Measurements from ENCODE around the gene NOB1. TPM values are rescaled to one million over a fixed set of nuclear protein-coding genes. Genes with fewer than 3 reads are reported as not detected.
A peak's percentile ranks its signal among the peaks of the same experiment; 100 is the strongest.
"Not testable (repeated sequence)": the region's sequence is repeated elsewhere in the genome, so short reads cannot be mapped to it uniquely, and the experiment has no call there.

Gene NOB1
- total RNA-seq, 1 donor from 2014 or later, result 19.2 TPM

DNA sequence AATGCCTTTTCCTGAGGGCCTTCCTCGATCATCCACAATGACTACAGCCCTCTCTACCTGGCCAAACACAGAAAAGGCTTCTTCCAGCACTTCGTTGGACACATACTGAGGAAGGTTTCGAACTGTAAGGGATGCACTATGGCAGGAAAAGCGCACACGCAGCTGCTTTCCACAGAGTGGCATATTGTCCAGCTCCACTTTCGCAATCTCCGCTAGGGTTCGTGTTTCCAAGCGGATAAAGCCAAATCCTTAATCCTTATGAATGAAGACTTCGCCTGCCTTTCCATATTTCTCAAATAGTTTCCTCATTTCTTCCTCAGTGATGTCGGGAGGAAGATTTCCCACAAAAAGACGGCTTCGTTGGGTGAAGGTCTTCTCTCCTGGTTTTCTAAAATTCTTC lies 2.6 kb upstream of the NOB1 start:
- not testable (repeated sequence) for DNase-seq

DNA sequence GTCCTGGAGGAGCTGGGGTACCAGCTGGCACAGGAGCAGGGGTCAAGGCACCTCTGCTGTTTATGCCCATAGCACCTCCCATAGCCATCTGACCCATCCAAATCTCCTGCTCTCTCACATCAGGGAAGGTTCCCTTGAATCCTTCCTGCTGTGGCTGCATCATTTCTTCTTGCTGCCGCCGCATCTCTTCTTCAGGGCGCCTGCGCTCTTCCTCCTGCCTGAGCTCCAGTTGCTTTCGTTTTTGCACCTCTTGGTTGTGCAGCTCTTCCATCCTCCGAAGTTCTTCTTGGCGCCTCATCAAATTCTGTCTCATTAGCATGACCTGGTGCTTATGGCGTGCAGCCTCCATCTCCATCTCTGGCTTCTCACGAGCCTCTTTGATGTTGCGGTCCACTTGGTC lies 2.0 kb upstream of the NOB1 start:
- DNase-seq, result no peak

DNA sequence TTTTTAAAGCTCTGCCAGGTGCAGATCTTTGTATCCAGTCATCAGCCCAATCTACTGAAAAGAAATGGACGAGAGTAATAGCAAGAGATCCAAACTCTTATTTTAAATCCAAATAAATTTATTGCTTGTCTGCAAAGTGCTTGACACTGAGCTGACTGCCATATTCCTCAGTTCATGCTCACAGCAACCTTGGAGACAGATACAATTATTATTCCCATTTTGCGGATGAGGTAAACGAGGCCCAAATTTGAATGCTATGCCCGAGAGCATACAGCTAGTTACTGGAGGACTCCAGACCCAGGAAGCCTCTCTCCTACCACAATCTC lies 620 bp downstream of the NOB1 start:
- no peak for DNase-seq

DNA sequence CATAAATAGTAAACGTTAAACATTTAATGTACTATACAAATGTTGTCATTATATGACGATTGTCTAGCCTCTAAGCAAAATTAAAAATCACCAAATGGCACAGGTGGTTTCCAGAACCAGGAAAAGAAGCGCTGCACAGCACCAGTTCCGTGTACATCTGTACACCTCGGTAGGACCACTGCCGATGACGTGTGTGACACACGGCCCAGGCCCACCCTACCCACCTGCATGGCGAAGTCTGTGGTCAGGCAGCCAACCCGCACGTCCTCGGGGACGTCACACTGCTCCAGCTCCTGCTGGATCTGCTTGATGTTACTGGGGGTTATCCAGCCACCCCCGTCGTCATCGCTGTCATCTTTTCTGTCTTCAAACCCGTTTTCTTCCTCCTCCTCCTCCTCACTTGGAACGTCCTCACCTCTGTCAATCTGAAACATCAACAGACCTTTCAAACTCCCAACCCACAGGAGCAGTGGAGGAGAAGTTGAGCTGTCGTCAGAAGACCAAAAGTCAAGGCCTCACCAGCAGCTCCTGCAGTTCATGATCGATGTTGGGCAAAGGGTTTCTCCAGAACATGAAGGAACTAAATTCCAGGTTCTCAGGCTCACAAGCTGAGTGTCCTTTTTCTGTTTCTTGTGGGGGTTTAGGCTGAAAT lies 5.9 kb downstream of the NOB1 start:
- no peak for DNase-seq

DNA sequence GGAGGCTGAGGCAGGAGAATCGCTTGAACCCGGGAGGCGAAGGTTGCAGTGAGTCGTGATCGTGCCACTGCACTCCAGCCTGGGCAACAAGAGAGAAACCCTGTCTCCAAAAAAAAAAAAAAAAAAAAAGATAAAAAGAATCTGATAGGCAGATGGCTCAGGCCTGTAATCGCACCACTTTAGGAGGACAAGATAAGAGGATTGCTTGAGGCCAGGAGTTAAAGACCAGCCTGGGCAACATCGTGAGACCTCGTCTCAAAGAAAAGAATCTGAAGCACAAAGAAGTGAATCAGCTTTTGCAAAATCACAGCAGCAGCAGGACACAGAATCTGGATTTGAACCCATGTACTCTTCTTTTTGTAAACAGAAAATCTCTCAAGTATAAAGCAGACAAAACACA lies 7.6 kb downstream of the NOB1 start:
- DNase-seq, result no peak

DNA sequence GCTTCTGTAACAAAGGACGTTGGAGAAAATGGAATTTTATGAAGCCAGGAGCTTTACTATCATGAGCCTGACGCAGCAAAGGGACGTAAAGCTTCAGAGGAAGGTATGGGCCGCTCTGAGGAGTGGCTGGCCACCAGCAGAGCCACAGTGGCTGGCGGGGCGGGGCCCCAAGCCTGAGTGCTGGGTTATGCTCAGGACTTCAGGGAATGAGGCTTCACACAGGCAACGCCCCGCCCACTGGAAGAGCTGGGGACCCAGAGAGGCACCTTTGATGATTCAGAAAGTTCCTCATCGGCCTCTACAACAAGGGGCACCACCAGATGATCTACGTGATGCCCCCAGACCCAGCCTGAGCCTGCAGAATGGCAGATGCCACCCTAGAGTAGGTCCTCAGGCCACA lies 8.8 kb downstream of the NOB1 start:
- DNase-seq, result no peak

DNA sequence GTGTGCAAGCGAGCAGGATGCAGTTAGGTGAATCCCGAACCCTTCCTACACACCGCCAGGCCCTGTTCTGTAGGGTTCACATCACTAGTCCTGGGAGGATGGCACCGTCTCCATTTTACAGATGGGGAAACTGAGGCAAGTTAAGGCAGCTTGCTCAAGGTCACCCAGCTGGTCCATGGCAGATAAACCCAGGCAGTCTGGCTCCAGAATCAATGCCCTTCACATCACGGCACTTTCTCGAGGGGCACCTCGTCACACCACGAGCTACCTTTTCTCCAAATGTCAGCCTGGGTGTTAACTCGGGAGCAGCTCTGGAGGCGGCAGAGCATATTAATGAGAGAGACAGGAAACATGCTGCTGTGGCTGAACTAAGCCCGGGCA lies 9.5 kb downstream of the NOB1 start:
- no peak for DNase-seq

DNA sequence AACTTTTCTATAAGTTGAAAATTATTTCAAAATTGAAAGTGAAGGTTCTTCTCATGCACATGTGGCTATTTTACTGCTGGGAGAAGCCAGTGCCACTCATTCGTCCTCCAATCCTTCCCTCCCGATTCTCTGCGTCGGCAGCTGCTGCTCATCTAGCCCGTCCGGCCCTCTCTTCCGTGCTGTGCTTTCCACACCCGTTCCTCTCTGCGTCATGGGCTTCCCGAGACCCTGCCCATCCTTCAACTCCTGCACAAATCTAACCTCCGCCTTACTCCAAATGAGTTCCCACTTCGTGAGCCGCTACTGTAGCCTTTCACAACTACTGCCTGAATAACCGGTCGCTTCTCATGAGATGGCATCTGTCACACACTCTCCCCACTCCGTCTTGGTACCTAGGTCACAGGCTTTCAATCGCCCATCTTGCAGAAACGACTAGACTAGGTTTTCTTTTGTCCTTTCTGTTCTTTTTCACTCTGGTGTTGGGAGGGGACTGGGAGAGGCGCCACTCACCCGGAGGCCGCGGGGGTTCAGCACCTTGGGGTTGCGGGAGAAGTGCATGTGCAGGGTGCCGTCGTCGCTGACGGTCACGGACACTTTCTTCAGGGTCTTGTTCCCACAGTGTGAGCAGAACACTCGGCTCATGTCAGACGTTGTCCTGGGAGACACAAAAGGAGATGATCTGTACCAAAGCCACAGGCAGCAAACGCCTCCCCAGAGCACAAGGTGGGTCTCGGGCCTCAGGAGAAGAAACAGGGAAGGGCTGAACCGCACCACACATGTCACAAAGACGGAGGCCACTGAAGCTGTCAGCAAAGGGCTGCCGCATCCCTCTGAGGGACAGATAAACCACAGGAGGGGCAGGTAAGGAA lies 10.1 kb downstream of the NOB1 start:
- DNase-seq, result no peak

DNA sequence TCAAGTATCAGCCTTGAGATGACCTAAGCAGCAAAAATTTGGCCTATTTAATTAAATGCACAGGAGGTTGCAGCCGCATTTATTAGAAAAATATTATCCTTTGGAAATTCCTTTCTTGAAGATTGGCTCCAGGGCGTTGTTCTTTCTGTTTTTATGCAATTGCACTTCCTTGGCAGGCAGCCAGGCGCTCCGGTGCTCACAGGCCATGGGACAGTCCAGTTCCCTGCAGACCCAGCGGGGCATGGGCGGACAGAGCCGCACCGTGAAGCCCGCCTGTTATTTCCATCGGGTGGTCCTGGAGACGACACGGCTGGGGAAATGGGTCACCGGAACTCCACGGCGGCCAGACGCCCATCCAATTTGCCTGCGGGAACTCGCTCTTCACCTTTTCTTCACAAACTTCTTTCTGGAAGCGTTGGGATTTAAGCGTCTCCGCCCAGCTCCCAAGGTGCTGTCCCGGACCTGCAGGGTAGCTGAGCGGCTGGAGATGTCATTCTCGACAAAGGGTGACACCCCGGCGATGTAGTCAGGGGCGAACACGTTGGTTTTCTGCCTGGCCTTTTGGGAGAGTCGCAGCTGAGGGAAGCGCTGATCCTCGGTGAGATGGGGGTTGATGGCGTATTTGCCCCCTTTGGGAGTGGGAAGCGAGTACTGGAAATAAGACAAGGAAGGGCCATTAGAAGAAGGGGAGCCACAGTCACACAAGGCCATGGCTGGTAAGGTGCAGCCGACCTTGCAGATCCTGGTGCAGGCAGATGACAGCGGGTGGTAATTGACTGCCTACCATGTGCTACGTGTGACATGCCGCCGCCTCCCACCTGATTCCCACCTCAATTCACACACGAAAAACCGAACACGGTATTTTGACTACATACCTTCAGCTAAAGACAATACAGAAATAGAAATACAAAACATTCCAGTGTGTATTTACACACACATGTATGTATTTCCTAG lies 12.5 kb downstream of the NOB1 start:
- DNase-seq, result peak; percentile 11

DNA sequence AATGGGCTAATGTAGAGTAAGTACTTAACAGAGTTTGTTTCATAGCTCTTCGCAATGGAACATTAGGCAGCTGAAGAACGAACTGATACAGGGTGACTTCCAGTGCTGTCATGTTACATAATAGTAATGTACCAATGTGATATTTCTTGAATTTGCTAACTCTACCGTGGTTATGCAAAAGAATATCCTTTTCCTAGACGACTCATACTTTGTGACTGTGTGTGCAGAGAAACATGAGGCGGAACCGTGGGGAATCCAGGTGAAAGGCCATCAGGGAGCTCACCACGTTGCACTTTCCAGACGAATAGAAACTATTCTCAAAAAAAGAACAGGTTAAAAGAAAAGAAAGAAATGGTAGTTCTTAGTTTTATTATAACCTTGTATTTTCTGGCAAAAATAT lies 13.2 kb downstream of the NOB1 start:
- no peak for DNase-seq

DNA sequence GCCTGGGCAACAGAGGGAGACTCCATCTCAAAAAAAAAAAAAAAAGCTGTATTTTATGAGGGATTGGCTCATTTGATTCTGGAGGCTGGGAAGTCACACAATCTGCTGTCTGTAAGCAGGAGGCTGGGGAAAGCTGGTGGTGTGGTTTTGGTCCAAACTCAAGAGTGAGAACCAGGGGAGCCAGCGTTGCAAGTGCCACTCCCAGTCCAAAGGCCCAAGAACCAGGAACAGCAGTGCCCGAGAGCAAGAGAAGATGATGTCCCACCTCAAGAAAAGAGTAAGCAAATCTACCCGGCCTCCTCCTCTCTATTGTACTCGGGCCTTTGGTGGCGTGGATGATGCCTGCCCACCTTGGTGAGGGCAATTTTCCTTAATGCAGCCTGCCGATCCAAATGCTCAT lies 22.6 kb downstream of the NOB1 start:
- DNase-seq, result no peak

DNA sequence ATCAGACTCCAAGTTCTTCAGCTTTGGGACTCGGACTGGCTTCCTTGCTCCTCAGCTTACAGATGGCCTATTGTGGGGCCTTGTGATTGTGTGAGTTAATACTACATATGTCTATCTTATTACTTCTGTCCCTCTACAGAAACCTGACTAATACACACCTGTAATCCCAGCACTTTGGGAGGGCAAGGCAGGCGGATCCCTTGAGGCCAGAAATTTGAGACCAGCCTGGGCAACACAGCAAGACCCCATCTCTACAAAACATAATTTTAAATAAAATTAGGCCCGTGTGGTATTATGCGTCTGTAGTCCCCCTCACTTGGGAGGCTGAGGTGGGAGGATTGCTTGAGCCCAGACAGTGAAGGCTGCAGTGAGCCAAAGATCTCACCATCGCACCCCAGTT lies 23.4 kb downstream of the NOB1 start:
- DNase-seq, result not testable (repeated sequence)

DNA sequence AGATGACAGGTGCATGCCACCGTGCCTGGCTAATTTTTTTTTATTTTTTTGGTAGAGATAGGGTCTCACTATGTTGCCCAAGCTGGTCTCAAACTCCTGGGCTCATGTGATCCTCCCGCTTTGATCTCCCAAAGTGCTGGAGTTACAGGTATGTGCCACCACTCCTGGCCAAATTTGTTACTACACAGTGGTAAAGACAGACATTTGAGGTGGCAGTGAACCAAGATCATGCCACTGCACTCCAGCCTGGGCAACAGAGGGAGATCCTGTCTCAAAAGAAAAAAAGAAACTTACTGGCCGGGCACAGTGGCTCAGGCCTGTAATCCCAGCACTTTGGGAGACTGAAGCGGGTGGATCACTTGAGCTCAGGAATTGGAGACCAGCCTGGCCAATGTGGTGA lies 25.7 kb downstream of the NOB1 start:
- DNase-seq, result not testable (repeated sequence)

DNA sequence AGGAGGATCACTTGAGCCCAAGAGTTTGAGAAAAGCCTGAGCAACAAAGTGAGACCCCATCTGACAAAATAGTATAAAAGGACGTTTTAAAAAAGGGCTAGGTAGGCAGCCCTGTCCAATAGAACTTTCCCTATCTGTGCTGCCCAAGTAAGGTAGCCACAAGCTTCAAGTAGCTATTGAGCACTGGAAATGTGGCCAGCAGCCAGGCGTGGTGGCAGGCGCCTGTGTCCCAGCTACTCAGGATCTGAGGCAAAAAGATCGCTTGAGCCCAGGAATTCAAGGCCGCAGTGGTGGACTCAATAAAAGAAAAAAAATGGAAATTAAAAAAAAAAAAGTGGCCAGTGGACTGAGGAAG lies 26.8 kb downstream of the NOB1 start:
- DNase-seq, result no peak

DNA sequence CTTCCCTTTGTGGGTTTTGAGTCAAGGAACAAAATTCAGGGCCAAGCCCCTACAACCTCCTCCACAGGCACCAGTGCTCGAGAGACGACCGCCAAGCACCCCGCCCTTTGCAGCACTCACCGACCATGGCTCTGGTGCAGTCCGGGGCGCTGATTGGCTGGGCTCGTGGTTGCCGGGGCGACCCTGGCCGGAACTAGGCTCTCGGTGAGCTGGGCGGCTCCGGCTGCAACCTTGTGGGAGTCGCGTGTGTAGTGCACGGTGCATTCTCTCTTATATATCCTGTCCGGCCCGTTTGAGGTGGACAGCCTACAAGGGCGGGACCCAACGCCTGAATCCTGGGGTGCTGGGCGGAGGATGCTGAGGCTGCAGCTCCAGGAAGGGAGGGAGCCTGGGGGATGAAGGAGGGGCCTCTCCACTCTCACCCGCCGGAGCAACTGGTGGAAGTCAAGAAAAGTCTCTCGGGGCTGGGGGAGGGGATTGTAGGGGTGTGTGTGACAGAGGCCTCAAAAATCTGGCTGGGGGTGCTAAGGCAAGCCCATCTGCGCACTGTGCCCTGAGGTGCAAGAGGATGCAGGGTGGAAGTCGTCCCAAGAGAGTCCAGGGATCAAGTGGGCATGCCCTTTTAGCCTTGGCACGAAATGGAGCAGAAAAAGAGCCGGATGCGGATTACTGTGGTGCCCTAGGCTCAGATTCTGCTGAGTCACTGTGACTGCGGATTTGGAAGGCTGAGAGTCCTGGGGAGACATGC lies 28.2 kb downstream of the NOB1 start, which contains the start of gene NQO1:
Gene NQO1 (minus strand): TSS at position 248 of the 748 bp plus-strand sequence. CDS start 121 bp downstream, at position 127.
- peak; percentile 90 for DNase-seq

DNA sequence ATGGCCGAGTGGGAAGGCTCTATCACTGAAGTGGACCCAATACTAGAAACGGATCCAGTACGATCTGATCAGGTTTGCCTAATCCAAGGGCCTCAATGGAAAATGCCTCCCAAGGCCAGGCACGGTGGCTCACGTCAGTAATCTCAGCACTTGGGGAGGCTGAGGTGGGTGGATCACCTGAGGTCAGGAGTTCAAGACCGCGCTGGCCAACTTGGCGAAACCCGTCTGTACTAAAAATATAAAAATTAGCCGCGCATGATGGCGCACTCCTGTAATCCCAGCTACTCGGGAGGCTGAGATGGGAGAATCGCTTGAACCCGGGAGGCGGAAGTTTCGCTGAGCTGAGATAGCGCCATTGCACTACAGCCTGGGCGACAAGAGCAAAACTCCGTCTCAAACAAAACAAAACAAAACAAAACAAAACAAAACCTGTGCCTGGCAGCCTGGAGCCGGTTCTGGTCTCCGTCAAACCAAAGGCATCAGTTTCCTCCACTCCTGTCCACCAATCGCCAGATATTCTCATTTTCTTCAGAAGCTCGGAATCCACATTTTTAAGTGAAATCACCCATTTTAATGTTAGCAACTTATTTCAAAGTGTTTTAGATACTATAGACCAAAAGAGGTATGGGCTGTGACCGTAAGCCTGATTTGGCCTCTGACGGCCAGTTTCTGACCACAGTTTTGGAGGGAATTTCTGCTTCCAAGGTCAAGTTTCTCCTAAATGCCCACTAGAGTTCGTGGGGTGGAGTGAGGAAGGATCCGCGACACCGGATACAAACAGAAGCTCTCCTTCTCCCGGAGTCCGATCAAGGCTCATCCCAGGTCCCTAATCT lies 29.0 kb downstream of the NOB1 start:
- DNase-seq, result no peak

DNA sequence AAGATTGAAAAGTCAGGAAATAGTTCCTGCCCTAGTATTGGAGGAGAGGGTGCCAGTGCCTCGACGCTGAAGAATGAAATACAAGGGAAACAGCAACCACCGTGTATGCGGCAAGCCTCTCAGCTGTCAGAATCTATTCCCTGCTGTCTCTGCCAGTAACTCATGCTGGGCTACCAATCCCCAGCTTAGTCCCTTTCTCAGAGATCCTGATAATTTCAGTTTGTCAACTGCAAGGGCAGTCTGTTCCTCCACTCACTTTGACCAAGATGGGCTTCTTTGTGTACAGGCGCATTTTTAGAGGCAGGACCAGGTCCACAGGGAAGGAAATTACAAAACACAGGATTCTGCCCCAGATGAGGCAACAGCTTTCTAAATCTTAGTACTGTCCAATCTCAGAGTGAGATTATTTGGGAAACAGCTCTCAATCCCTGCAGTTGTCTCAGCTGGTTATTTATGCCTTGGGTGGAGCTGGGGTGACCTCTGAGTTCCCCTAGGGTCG lies 29.7 kb downstream of the NOB1 start:
- DNase-seq, result no peak

DNA sequence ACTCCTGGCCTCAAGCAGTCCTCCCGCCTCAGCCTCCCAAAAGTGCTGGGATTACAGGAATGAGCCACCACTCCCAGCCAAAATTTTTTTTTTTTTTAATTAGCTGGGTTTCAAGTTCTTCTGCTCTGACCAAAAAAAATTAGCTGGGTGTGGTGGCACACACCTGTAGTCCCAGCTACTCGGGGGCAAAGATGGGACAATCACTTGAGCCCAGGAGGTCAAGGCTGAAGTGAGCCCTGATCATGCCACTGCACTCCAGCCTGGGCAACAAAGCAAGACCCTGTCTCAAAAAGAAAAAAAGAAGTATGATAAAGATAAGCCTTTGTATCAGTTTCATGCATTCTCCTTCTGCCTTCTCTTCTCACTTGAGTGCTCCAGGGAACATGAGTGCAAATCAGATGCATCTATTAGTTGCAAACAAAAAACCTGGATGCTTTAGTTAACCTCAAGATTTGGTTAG lies 30.3 kb downstream of the NOB1 start:
- DNase-seq, result no peak

DNA sequence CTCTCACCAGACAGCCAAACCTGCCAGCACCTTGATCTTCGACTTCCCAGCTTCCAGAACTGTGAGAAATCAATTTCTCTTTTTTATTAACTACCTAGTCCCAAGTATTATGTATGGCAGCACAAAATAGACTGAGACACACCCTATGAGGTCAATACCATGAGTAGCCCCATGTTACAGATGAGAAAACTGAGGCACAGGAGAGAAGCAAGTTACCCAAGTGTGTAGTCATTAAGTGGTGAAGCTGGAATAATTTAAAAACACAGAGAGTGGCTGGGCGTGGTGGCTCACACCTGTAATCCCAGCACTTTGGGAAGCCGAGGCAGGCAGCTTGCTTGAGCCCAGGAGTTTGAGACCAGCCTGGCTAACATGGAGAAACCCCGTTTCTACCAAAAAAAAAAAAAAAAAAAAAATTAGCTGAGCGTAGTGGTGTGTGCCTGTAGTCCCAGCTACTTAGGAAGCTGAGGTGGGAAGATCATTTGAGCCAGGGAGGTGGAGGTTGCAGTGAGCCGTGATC lies 33.2 kb downstream of the NOB1 start:
- DNase-seq, result no peak

DNA sequence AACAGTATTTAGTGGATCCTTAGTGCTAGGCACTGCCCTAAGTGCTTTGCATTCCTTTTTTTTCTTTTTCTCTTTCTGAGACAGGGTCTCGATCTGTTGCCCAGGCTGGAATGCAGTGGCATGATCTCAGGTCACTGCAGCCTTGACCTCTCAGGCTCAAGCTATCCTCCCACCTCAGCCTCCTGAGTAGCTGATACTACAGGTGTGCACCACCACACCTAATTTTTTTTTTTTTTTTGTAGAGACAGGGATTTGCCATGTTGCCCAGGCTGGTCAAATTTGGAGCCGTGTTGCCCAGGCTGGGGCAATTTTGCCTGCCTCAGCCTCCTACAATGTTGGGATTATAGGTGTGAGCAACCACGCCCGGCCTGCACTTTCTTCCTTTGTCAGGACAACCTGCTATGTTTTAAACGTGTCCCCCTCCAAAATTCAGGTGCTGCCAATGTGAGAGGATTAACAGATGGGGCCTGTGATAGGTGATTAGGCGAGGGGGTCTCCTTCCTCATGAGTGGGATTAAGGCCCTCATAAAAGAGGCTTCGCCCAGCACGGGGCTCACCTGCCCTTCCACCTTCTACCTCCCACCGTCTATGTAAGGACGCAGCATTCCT lies 33.8 kb downstream of the NOB1 start:
- no peak for DNase-seq

Data from tongue (tissue), 2 donors.